Epithelial cell of proximal tubule (primary cell): ENCODE results near the gene SNX19. TPM values are rescaled to one million over a fixed set of nuclear protein-coding genes. Genes with fewer than 3 reads are reported as not detected.

Experiments used
- DNase-seq: peaks from one replicate; pipeline ENCODE4 v3.0.0-alpha.2; 2011; ENCODE audit warnings: low read depth
- H3K4me3 ChIP-seq: 2 replicates; pipeline ENCODE4 v1.5.1; 2011; ENCODE audit warnings: low read depth, mild to moderate bottlenecking, low read length
- total RNA-seq: library from RNA; depleted of rRNA; stranded (reverse); fragments of >200 nt; gene quantifications from 2 replicates; pipeline ENCODE4 v1.2.3, GENCODE V29; 2015
- TF ChIP-seq, protein P1 (sequence below): conservative IDR thresholded peaks from 2 replicates; pipeline ENCODE4 v1.5.1; 2012; ENCODE audit warnings: low read depth, mild to moderate bottlenecking, low read length

SNX19 gene
- total RNA-seq, 1 donor from 2014 or later = 43.5 TPM

DNA sequence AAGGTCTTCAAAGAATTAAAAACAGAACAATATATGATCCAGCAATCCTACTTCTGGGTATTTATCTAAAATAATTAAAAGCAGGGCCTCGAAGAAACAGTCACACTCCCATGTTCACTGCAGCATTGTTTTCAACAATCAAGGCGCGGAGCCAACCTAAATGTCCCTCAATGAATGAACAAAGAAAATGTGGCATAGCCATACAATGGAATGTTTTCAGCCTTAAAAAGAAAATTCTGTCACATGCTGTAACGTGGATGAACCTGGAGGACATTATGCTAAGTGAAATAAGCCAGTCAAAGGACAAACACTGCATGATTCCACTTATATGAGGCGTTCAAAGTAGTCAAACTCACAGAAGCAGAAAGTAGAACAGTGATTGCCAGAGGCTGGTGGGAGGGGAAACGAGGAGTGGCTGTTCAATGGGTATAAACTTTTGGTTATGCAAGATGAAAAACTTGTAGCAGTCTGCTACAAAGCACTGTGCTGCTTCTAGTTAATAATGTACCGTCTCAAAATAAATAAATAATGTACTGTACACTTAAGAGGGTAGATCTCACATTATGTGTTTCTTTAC lies 41.2 kb downstream of the SNX19 start:
- TF ChIP-seq, protein P1, sequence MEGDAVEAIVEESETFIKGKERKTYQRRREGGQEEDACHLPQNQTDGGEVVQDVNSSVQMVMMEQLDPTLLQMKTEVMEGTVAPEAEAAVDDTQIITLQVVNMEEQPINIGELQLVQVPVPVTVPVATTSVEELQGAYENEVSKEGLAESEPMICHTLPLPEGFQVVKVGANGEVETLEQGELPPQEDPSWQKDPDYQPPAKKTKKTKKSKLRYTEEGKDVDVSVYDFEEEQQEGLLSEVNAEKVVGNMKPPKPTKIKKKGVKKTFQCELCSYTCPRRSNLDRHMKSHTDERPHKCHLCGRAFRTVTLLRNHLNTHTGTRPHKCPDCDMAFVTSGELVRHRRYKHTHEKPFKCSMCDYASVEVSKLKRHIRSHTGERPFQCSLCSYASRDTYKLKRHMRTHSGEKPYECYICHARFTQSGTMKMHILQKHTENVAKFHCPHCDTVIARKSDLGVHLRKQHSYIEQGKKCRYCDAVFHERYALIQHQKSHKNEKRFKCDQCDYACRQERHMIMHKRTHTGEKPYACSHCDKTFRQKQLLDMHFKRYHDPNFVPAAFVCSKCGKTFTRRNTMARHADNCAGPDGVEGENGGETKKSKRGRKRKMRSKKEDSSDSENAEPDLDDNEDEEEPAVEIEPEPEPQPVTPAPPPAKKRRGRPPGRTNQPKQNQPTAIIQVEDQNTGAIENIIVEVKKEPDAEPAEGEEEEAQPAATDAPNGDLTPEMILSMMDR = no peak
- DNase-seq = peak; percentile 18
- no peak overlapping the region for H3K4me3 ChIP-seq

DNA sequence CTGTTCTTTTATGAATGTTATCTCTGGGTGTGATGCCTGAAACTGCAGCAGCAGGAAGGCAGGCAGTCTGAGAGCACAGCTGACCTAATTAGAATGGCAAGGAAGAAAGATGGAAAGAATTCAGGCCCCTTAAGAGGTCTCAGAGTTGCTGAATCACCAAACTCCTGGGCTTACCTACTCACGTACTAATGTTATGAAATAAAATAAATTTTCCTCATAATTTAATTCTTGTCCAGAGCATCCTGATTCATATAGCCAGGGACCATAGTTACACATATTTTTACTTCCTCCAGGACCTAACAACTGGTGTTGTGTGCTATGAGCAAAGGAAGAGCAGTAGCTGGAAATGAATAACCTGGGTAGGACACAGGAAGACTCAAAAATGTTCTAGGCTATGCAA lies 41.9 kb downstream of the SNX19 start:
- no peak overlapping the region for H3K4me3 ChIP-seq
- no peak for DNase-seq
- TF ChIP-seq, protein P1 = no peak

DNA sequence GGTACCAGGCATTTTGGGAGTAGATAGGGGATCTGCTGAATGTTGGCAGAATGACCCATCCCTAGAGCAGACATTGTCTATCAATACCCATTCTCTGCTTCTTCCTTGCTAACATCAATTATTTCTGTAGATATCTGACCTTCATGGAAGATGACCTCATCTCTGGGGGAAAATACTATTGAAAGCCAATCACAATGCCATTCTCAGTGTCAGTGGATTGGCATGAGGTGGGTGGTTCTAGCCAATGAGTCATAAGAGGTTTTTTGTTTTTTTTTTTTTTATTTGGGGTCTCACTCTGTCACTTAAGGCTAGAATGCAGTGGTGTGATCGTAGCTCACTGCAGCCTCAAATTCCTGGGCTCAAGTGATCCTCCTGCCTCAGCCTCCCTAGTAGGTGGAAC lies 42.5 kb downstream of the SNX19 start:
- DNase-seq = peak; percentile 37
- H3K4me3 ChIP-seq = no peak overlapping the region
- TF ChIP-seq, protein P1 = no peak

DNA sequence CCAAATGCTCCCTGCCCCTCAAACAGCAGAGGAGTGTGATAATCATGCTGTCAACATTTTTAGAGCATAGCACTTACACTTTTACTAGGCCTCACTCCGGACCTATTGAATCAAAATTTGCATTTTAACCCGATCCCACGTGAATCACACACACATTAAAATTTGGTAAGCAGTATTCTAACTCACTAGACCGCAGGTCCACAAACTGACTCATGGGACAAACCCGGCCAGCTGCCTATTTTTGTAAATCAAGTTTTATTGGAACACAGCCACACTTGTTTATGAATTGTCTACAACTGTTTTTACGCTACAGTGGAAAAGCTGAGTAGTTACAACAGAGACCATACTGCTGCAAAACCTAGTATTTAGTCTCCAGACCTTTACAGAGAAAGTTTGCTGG lies 43.3 kb downstream of the SNX19 start:
- TF ChIP-seq, protein P1 = no peak
- DNase-seq = peak; percentile 29
- H3K4me3 ChIP-seq = no peak overlapping the region

DNA sequence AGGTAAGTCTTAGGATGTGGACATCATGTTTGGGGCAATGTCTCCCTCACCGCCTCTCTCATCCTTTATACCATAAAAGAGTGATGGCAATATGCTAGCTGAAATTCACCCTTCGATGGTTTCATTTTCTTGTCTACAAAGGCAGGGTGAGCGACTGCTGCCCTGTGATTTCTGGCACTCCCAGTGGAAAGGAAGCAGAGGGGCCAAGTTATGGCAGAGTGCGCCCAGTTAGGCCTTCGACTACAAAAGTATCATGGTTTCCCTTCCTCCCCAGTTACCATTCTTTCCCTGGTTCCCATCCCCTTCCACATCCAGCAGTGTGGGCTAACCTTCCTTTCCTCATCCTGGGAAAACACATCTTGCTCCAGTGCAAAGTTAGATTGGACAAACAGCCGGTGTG lies 43.8 kb downstream of the SNX19 start:
- TF ChIP-seq, protein P1 = no peak
- H3K4me3 ChIP-seq = no peak overlapping the region
- DNase-seq = no peak

DNA sequence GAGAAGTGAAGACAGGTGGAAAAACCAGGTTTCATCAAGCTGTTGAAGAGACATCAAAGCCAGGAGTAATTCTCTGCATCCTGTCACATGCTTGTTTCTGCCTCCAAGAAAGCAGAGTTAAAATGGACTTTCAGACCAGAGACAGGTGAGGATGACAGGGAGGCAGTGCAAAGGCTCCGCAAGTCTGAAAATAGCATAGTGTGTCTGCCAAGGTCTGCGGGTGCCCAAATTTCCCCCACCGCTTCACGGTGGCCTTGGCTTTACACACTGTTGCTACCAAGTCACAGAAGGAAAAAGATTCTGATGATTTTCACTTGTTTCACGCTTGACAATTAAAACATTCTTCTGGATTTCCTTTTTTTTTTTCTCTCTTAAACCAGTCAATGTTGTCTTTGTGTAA lies 44.2 kb downstream of the SNX19 start:
- no peak overlapping the region for H3K4me3 ChIP-seq
- DNase-seq = no peak
- TF ChIP-seq, protein P1 = no peak

DNA sequence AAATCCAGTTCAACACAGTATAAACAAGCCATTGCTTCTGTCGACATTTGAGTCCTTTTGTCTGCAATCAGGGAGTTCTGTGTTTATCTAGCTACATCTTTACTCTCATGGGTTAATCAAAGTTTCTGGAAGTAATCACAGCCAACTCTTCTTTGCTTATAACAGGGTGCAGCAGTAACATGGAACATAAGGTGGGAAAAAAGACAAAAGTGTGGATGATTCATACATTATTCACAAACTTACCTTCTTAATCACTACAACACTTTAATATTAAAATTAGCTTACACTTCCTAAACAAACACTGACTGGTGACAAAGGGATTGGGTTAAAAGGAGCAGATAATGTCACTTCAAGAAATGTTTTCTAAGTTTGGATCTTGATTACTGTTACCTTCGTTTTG lies 44.7 kb downstream of the SNX19 start:
- DNase-seq = no peak
- no peak overlapping the region for H3K4me3 ChIP-seq
- TF ChIP-seq, protein P1 = no peak
